SJCRH30 (cell line): ENCODE results near the gene NFYB. TPM values are rescaled to one million over a fixed set of nuclear protein-coding genes. Genes with fewer than 3 reads are reported as not detected.

Source experiments
- DNase-seq, 2 experiments: peaks; one replicate each; pipeline ENCODE4 v3.0.0-alpha.2; 2015 to 2020
- H3K27ac ChIP-seq: fragments of 250-450 bp; sonication (Bioruptor Pico); 2 replicates; pipeline ENCODE4 v1.5.1; 2020; ENCODE audit warnings: mild to moderate bottlenecking, moderate library complexity
- H3K27me3 ChIP-seq: fragments of 250-450 bp; sonication (Bioruptor Pico); 2 replicates; pipeline ENCODE4 v1.5.1; 2020; ENCODE audit warnings: mild to moderate bottlenecking, moderate library complexity
- H3K36me3 ChIP-seq: fragments of 250-450 bp; sonication (Bioruptor Pico); 2 replicates; pipeline ENCODE4 v1.5.1; 2020; ENCODE audit warnings: mild to moderate bottlenecking, moderate library complexity
- H3K4me1 ChIP-seq: fragments of 250-450 bp; sonication (Bioruptor Pico); 2 replicates; pipeline ENCODE4 v1.5.1; 2020; ENCODE audit warnings: mild to moderate bottlenecking, moderate library complexity
- H3K4me3 ChIP-seq: fragments of 250-450 bp; sonication (Bioruptor Pico); 2 replicates; pipeline ENCODE4 v1.5.1; 2020; ENCODE audit warnings: mild to moderate bottlenecking, moderate library complexity
- H3K9me3 ChIP-seq: fragments of 250-450 bp; sonication (Bioruptor Pico); replicated peaks from 2 replicates; pipeline ENCODE4 v1.5.1; 2020; ENCODE audit warnings: mild to moderate bottlenecking, moderate library complexity
- total RNA-seq: library from RNA; depleted of rRNA; stranded (reverse); fragments of >200 nt; shearing (Covaris generic); gene quantifications from 2 replicates; pipeline ENCODE4 v1.2.3, GENCODE V29; 2014

NFYB gene
- total RNA-seq, 1 experiment from 2014 or later, result 38.4 TPM

DNA sequence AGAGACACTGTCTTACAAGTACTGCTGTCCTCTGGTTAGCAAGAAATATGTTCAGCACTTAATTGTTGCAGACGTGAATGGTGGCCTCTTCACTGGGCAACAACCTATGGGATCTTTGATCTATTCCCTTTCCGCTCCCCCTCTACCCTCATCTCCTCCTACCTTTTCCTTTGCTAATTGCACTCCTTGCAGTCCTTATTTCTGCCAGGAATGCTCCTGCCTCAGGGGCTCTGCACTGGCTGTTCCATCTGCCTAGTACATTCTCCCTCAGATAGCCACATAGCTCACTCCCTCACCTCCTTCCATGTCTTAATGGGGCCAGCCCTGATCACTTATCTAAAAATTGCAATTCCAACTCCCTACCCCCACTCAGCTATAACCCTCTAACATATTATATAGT is 4.5 kb upstream of the NFYB start:
- H3K9me3 ChIP-seq, result no peaks in the 10 kb centered on the region
- no peak overlapping the region for H3K4me3 ChIP-seq
- no peaks in the 10 kb centered on the region for H3K36me3 ChIP-seq
- no peak overlapping the region for H3K27ac ChIP-seq
- no peaks in the 10 kb centered on the region for H3K27me3 ChIP-seq
- DNase-seq, result no peak
- H3K4me1 ChIP-seq, result 0 out of 2 replicates have a peak, but pooled peaks cover 4% of the 10 kb centered on the region

GRCh38 chr12:104138797-104139152 is 765 bp upstream of the NFYB start:
- H3K9me3 ChIP-seq, result no peaks in the 10 kb centered on the region
- H3K4me3 ChIP-seq, result peak overlapping the region; percentile 92
- H3K27ac ChIP-seq, result peak overlapping the region; percentile 79
- peak; percentile 22 to 52 for DNase-seq
- H3K36me3 ChIP-seq, result peaks cover 6% of the 10 kb centered on the region
- H3K4me1 ChIP-seq, result 0 out of 2 replicates have a peak, but pooled peaks cover 9% of the 10 kb centered on the region
- no peaks in the 10 kb centered on the region for H3K27me3 ChIP-seq

DNA sequence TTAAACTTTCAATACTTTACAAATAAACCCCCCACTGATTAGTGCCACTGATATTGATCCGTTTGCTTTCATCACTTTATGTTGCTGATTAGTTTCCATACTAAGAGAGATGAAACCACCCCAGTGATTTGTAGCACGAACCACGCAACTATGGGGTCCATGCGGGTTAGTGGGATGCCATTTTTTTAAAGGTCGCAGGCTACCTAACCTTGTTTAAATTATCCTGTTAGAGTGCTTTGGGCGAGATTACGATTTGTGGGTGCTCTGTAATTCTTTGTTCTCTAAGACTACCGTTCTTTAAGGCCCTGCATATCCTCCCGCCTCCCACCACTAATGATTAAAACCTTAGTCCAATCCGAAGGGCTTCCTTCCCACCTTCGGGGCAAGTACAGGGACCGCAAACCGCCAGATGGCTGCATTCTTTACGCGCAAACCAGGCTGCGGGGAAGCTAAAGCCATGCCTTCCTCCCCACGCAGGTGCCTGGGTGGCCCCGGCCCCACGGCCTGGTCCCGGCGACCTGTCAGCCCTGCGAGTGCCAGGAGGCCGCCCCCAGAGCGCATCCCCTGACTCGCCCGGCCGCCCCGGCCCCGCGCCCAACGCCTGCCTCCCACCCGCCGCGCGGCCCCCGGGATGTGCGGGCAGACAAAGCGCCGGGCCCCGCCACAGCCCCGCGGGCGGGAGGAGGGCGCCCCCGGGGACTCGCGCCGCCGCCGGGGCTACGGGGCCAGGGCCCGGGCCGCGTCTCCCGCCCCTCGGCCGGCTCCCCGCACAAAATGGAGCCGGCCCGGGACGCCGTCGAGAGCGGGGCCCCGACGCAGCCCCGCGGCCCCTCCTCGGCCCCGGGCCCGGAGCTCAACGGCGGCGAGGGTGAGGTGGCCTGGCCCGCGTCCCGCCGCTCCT is 759 bp downstream of the NFYB start:
- peak; percentile 45 to 58 for DNase-seq
- H3K4me3 ChIP-seq, result peak overlapping the region; percentile 92
- H3K36me3 ChIP-seq, result peaks cover 10% of the 10 kb centered on the region
- 0 out of 2 replicates have a peak, but pooled peaks cover 12% of the 10 kb centered on the region for H3K4me1 ChIP-seq
- no peaks in the 10 kb centered on the region for H3K27me3 ChIP-seq
- H3K9me3 ChIP-seq, result no peaks in the 10 kb centered on the region
- H3K27ac ChIP-seq, result peak overlapping the region; percentile 73

- H3K36me3 ChIP-seq, result peaks cover 17% of the 10 kb centered on the region
- no peaks in the 10 kb centered on the region for H3K9me3 ChIP-seq
- peak overlapping the region; percentile 92 for H3K4me3 ChIP-seq
- DNase-seq, result peak in 1 of 2 experiments; percentile 7
- peak overlapping the region; percentile 73 for H3K27ac ChIP-seq
- H3K27me3 ChIP-seq, result no peaks in the 10 kb centered on the region
- H3K4me1 ChIP-seq, result 0 out of 2 replicates have a peak, but pooled peaks cover 12% of the 10 kb centered on the region
Measured at GRCh38 chr12:104136577-104136976, 1.4 kb downstream of the NFYB start.

GRCh38 chr12:104134882-104135281 is 3.1 kb downstream of the NFYB start:
- Histone ChIP-seq H3K4me1 (0 out of 2 replicates have a peak, but pooled peaks cover 12% of the 10 kb centered on the region), H3K4me3 (no peak overlapping the region)
- no peak for DNase-seq

GRCh38 chr12:104133866-104134265 is 4.1 kb downstream of the NFYB start:
- Histone ChIP-seq H3K4me3 (no peak overlapping the region), H3K36me3 (peaks cover 33% of the 10 kb centered on the region), H3K9me3 (no peaks in the 10 kb centered on the region), H3K27ac (no peak overlapping the region), H3K27me3 (no peaks in the 10 kb centered on the region), H3K4me1 (0 out of 2 replicates have a peak, but pooled peaks cover 9% of the 10 kb centered on the region)
- DNase-seq, result no peak

More at GRCh38 chr12:104134882-104135281, 3.1 kb downstream of the NFYB start:
- H3K27me3 ChIP-seq, result no peaks in the 10 kb centered on the region
- H3K36me3 ChIP-seq, result peaks cover 24% of the 10 kb centered on the region
- no peak overlapping the region for H3K27ac ChIP-seq
- H3K9me3 ChIP-seq, result no peaks in the 10 kb centered on the region

DNA sequence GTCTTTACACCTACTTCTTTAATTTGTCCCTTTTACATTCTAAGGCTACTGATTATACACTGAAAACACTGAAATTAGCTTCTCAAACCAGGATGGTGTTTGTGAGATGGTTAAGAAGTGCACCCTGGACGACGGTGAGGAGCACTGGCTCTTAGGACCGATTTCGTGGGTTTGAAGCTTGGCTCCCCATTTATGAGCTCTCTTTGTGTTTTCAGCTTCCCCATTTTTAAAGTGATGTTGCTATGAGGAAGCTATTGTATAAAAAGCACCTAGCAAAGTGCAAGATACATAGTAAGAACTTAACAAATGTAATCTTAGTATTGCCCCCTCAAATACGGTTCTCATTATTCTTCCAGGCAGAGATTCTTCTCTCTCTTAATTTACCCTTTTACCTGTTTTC is 4.7 kb downstream of the NFYB start:
- H3K36me3 ChIP-seq, result peaks cover 37% of the 10 kb centered on the region
- H3K4me3 ChIP-seq, result no peak overlapping the region
- DNase-seq, result no peak
- no peak overlapping the region for H3K27ac ChIP-seq
- no peaks in the 10 kb centered on the region for H3K9me3 ChIP-seq
- 0 out of 2 replicates have a peak, but pooled peaks cover 9% of the 10 kb centered on the region for H3K4me1 ChIP-seq
- H3K27me3 ChIP-seq, result no peaks in the 10 kb centered on the region

GRCh38 chr12:104132351-104132956 is 5.6 kb downstream of the NFYB start:
- Histone ChIP-seq H3K4me3 (no peak overlapping the region), H3K27ac (peak overlapping the region; percentile 5; the same call in 1 of the 2 replicates), H3K27me3 (no peaks in the 10 kb centered on the region), H3K36me3 (peaks cover 45% of the 10 kb centered on the region), H3K4me1 (0 out of 2 replicates have a peak, but pooled peaks cover 9% of the 10 kb centered on the region), H3K9me3 (no peaks in the 10 kb centered on the region)
- DNase-seq, result peak; percentile 9 to 15

- Histone ChIP-seq H3K4me1 (0 out of 2 replicates have a peak, but pooled peaks cover 9% of the 10 kb centered on the region), H3K9me3 (no peaks in the 10 kb centered on the region), H3K27me3 (no peaks in the 10 kb centered on the region), H3K4me3 (no peak overlapping the region), H3K36me3 (peaks cover 52% of the 10 kb centered on the region), H3K27ac (no peak overlapping the region; the same call in 1 of the 2 replicates)
- no peak for DNase-seq
Measured at GRCh38 chr12:104131609-104132008, 6.4 kb downstream of the NFYB start.

GRCh38 chr12:104130760-104131159 is 7.2 kb downstream of the NFYB start:
- 0 out of 2 replicates have a peak, but pooled peaks cover 4% of the 10 kb centered on the region for H3K4me1 ChIP-seq
- DNase-seq, result no peak
- no peak overlapping the region for H3K4me3 ChIP-seq
- H3K27me3 ChIP-seq, result no peaks in the 10 kb centered on the region
- no peaks in the 10 kb centered on the region for H3K9me3 ChIP-seq
- H3K27ac ChIP-seq, result no peak overlapping the region
- H3K36me3 ChIP-seq, result peaks cover 60% of the 10 kb centered on the region

- H3K27me3 ChIP-seq, result no peaks in the 10 kb centered on the region
- no peaks in the 10 kb centered on the region for H3K9me3 ChIP-seq
- no peak for DNase-seq
- H3K27ac ChIP-seq, result no peak overlapping the region
- H3K4me1 ChIP-seq, result no peaks in the 10 kb centered on the region
- peaks cover 71% of the 10 kb centered on the region for H3K36me3 ChIP-seq
- H3K4me3 ChIP-seq, result no peak overlapping the region
Measured at GRCh38 chr12:104126548-104126947, 11.5 kb downstream of the NFYB start.

DNA sequence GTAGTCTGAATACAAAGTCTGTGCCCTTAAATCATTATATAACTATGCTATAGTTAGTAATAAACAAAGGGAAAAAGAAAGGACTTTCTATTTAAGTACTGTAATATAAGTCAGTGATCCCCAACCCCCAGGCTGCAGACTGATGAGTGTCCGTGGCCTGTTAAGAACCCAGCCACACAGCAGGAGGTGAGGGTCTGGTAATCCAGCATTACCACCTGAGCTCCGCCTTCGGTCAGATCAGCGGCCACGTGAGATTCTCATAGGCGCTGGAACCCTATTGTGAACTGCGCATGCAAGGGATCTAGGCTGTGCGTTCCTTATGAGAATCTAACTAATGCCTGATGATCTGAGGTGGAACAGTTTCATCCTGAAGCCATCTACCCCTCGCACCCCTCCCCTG is 15.7 kb downstream of the NFYB start:
- H3K36me3 ChIP-seq, result peaks cover 81% of the 10 kb centered on the region
- H3K9me3 ChIP-seq, result no peaks in the 10 kb centered on the region
- H3K4me3 ChIP-seq, result no peak overlapping the region
- H3K27ac ChIP-seq, result no peak overlapping the region
- DNase-seq, result no peak
- no peaks in the 10 kb centered on the region for H3K27me3 ChIP-seq
- H3K4me1 ChIP-seq, result no peaks in the 10 kb centered on the region

DNA sequence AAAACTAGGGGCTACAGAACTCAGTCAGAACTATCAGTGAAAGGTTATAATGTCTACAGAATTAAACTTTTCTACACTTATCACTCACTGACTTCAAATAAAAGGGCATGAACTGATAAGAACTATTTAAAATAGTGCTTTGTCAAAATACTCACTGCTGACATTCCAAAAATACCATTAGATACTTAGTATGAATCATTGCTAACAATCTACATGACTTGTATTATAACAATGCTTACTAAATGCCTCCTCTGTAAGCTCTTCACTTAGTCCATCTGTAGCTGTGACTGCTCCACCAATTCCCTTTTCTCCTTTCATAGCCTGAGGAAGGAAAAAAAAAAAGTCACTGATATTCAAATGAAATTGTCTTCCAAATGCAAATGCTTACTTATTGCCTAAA is 17.0 kb downstream of the NFYB start:
- DNase-seq, result no peak
- no peak overlapping the region for H3K27ac ChIP-seq
- H3K36me3 ChIP-seq, result peaks cover 78% of the 10 kb centered on the region

GRCh38 chr12:104115587-104115975 is 22.4 kb downstream of the NFYB start:
- DNase-seq, result no peak
- no peaks in the 10 kb centered on the region for H3K27me3 ChIP-seq
- H3K9me3 ChIP-seq, result no peaks in the 10 kb centered on the region
- no peaks in the 10 kb centered on the region for H3K4me1 ChIP-seq
- no peak overlapping the region for H3K4me3 ChIP-seq
- H3K36me3 ChIP-seq, result peaks cover 42% of the 10 kb centered on the region
- H3K27ac ChIP-seq, result no peak overlapping the region

More for the DNA sequence above, 17.0 kb downstream of the NFYB start:
- H3K4me3 ChIP-seq, result no peak overlapping the region
- H3K4me1 ChIP-seq, result no peaks in the 10 kb centered on the region
- H3K9me3 ChIP-seq, result no peaks in the 10 kb centered on the region
- no peaks in the 10 kb centered on the region for H3K27me3 ChIP-seq
